Hepatocyte (in vitro differentiated cells): Measurements from ENCODE around the gene CYP2J2.

Experiments
- EZH2 ChIP-seq: fragments of 200-600 bp; sonication (generic); IDR thresholded peaks from 2 replicates; pipeline ENCODE4 v1.6.1; 2016; ENCODE audit warnings: antibody characterized with exemption, mild to moderate bottlenecking, borderline replicate concordance
- EZH2phosphoT487 ChIP-seq: fragments of 200-600 bp; sonication (generic); IDR thresholded peaks from one replicate; pipeline ENCODE4 v1.6.1; 2018; ENCODE audit warnings: antibody characterized with exemption, mild to moderate bottlenecking, low read depth, moderate library complexity; ENCODE audit not compliant: unreplicated experiment, severe bottlenecking
- TF ChIP-seq, protein P1 (sequence below): fragments of 200-600 bp; sonication (generic); IDR thresholded peaks from 2 replicates; pipeline ENCODE4 v1.5.1; 2016; ENCODE audit warnings: antibody characterized with exemption, mild to moderate bottlenecking; ENCODE audit not compliant: poor library complexity

DNA sequence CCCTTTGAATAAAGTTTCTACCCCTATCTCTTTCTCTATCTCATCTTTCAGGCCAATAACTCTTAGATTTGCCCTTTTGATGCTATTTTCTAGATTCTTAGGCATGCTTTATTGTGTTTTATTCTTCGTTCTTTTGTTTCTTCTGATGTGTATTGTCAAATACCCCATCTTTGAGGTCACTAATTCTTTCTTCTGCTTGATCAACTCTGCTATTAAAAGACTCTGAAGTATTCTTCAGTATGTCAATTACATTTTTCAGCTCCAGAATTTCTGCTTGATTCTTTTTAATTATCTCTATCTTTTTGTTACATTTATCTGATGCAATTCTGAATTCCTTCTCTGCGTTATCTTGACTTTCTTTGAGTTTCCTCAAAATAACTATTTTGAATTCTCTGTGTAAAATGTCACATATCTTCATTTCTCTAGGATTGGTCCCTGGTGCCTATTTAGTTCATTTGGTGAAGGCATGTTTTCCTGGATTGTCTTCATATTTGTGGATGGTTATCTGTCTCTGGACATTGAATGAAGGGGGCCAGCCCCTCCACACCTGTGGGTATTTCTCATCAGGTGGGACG lies 11.2 kb upstream of the CYP2J2 start:
- TF ChIP-seq, protein P1, sequence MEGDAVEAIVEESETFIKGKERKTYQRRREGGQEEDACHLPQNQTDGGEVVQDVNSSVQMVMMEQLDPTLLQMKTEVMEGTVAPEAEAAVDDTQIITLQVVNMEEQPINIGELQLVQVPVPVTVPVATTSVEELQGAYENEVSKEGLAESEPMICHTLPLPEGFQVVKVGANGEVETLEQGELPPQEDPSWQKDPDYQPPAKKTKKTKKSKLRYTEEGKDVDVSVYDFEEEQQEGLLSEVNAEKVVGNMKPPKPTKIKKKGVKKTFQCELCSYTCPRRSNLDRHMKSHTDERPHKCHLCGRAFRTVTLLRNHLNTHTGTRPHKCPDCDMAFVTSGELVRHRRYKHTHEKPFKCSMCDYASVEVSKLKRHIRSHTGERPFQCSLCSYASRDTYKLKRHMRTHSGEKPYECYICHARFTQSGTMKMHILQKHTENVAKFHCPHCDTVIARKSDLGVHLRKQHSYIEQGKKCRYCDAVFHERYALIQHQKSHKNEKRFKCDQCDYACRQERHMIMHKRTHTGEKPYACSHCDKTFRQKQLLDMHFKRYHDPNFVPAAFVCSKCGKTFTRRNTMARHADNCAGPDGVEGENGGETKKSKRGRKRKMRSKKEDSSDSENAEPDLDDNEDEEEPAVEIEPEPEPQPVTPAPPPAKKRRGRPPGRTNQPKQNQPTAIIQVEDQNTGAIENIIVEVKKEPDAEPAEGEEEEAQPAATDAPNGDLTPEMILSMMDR = no peak
- TF ChIP-seq EZH2 (no peak), EZH2phosphoT487 (no peak)
